OCI-LY1 (cell line): ENCODE data around the gene RABGAP1L.

Source experiments
- EZH2 ChIP-seq: fragments of 200-600 bp; sonication (generic), shearing (Covaris generic); IDR thresholded peaks from 2 replicates; pipeline ENCODE4 v1.8.0; 2017; ENCODE audit warnings: borderline replicate concordance, mixed run types, mild to moderate bottlenecking, antibody characterized with exemption, low read length, moderate library complexity, mixed read lengths
- TF ChIP-seq, protein P1 (sequence below): fragments of 200-600 bp; sonication (generic), shearing (Covaris generic); IDR thresholded peaks from 2 replicates; pipeline ENCODE4 v1.5.1; 2017; ENCODE audit warnings: mild to moderate bottlenecking, antibody characterized with exemption, low read length, moderate library complexity, mixed read lengths

DNA sequence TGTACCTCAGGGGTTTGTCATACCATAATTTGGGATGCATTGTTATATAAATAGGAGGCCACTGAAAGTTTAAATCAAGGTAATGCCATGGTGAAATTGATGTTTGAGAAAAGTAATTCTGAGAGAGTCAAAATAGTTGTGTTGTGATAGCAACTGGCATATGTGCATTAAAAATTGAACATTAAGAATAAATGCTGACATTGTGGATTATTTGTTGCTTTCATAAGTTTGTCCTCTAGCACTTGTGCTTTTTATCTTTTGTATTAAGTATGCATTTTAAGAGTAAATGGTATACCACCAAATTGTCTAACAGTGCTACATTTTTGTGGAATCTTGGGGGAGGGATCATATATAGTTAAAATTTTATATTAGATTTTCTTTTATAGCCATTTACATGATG is 564.5 kb downstream of the RABGAP1L start:
- TF ChIP-seq, protein P1, sequence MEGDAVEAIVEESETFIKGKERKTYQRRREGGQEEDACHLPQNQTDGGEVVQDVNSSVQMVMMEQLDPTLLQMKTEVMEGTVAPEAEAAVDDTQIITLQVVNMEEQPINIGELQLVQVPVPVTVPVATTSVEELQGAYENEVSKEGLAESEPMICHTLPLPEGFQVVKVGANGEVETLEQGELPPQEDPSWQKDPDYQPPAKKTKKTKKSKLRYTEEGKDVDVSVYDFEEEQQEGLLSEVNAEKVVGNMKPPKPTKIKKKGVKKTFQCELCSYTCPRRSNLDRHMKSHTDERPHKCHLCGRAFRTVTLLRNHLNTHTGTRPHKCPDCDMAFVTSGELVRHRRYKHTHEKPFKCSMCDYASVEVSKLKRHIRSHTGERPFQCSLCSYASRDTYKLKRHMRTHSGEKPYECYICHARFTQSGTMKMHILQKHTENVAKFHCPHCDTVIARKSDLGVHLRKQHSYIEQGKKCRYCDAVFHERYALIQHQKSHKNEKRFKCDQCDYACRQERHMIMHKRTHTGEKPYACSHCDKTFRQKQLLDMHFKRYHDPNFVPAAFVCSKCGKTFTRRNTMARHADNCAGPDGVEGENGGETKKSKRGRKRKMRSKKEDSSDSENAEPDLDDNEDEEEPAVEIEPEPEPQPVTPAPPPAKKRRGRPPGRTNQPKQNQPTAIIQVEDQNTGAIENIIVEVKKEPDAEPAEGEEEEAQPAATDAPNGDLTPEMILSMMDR: no peak
- no peak for TF ChIP-seq EZH2
